ENCODE results near the gene JMY.

Gene JMY

GRCh38 chr5:79301046-79301712 lies 65.2 kb downstream of the JMY start:
- H3K27me3 ChIP-seq (ENCODE audit: insufficient read depth, low read length, poor library complexity): no peaks in the 10 kb centered on the region
- no peak overlapping the region for H2BK5ac ChIP-seq (ENCODE audit: low read length)
- no peak overlapping the region for H3K4ac ChIP-seq (ENCODE audit: low read depth, low read length)
- H3K56ac ChIP-seq (ENCODE audit: low read length): no peak overlapping the region
- no peak overlapping the region for H3K4me2 ChIP-seq (ENCODE audit: low read length)
- no peak overlapping the region for H3K27ac ChIP-seq (ENCODE audit: low read depth, low read length)
- no peaks in the 10 kb centered on the region for H3K36me3 ChIP-seq (ENCODE audit: control insufficient read depth, insufficient read depth, low read length)
- H4K5ac ChIP-seq (ENCODE audit: low read length): no peak overlapping the region
- H2AK5ac ChIP-seq (ENCODE audit: low read length): no peak overlapping the region
- no peaks in the 10 kb centered on the region for H3K4me1 ChIP-seq (ENCODE audit: control insufficient read depth, low read depth, low read length)
- no CpG with 5 or more reads among the region's 4 CpGs for WGBS (ENCODE audit: extremely low coverage, insufficient coverage, low lambda C conversion rate)
- no peak overlapping the region for H3K9ac ChIP-seq (ENCODE audit: low read length)
- H2BK120ac ChIP-seq (ENCODE audit: low read depth, low read length): no peak overlapping the region
- H4K8ac ChIP-seq (ENCODE audit: low read depth, low read length): no peak overlapping the region
- no peaks in the 10 kb centered on the region for H3K79me2 ChIP-seq (ENCODE audit: control insufficient read depth, insufficient read depth, low read length)
- H3K79me1 ChIP-seq (ENCODE audit: low read length): no peaks in the 10 kb centered on the region
- no peak overlapping the region for H3K18ac ChIP-seq (ENCODE audit: low read length)
- no peak overlapping the region for H3K4me3 ChIP-seq (ENCODE audit: low read length)
- DNase-seq: no peak
- no peak overlapping the region for H2BK15ac ChIP-seq (replicated peaks; ENCODE audit: low read depth)
- H3K23ac ChIP-seq (ENCODE audit: low read length): no peak overlapping the region

- Histone ChIP-seq H3K79me2 (ENCODE audit: control insufficient read depth, insufficient read depth, low read length) (no peaks in the 10 kb centered on the region), H4K5ac (ENCODE audit: low read length) (no peak overlapping the region)
These were observed 66.5 kb downstream of the JMY start for GRCh38 chr5:79302454-79302853.

GRCh38 chr5:79305706-79306105 lies 69.8 kb downstream of the JMY start:
- Histone ChIP-seq H3K27me3 (ENCODE audit: insufficient read depth, low read length, poor library complexity) (no peaks in the 10 kb centered on the region), H4K5ac (ENCODE audit: low read length) (no peak overlapping the region), H3K4me3 (ENCODE audit: low read length) (no peak overlapping the region), H3K4ac (ENCODE audit: low read depth, low read length) (no peak overlapping the region), H3K79me2 (ENCODE audit: control insufficient read depth, insufficient read depth, low read length) (no peaks in the 10 kb centered on the region), H3K4me1 (ENCODE audit: control insufficient read depth, low read depth, low read length) (no peaks in the 10 kb centered on the region), H4K8ac (ENCODE audit: low read depth, low read length) (no peak overlapping the region), H3K4me2 (ENCODE audit: low read length) (no peak overlapping the region), H2BK15ac (replicated peaks; ENCODE audit: low read depth) (no peak overlapping the region), H3K56ac (ENCODE audit: low read length) (no peak overlapping the region), H2BK5ac (ENCODE audit: low read length) (no peak overlapping the region), H3K36me3 (ENCODE audit: control insufficient read depth, insufficient read depth, low read length) (no peaks in the 10 kb centered on the region), H3K79me1 (ENCODE audit: low read length) (no peaks in the 10 kb centered on the region), H3K9ac (ENCODE audit: low read length) (no peak overlapping the region), H2BK120ac (ENCODE audit: low read depth, low read length) (no peak overlapping the region), H3K27ac (ENCODE audit: low read depth, low read length) (no peak overlapping the region), H3K23ac (ENCODE audit: low read length) (no peak overlapping the region), H2AK5ac (ENCODE audit: low read length) (no peak overlapping the region), H3K18ac (ENCODE audit: low read length) (no peak overlapping the region)
- WGBS (ENCODE audit: extremely low coverage, insufficient coverage, low lambda C conversion rate): no CpG with 5 or more reads among the region's 1 CpG
- DNase-seq: no peak

More at GRCh38 chr5:79302454-79302853, 66.5 kb downstream of the JMY start:
- Histone ChIP-seq H3K4ac (ENCODE audit: low read depth, low read length) (no peak overlapping the region), H2BK5ac (ENCODE audit: low read length) (no peak overlapping the region), H3K27ac (ENCODE audit: low read depth, low read length) (no peak overlapping the region), H3K18ac (ENCODE audit: low read length) (no peak overlapping the region), H3K4me2 (ENCODE audit: low read length) (no peak overlapping the region), H3K27me3 (ENCODE audit: insufficient read depth, low read length, poor library complexity) (no peaks in the 10 kb centered on the region), H3K23ac (ENCODE audit: low read length) (no peak overlapping the region), H3K36me3 (ENCODE audit: control insufficient read depth, insufficient read depth, low read length) (no peaks in the 10 kb centered on the region), H2BK120ac (ENCODE audit: low read depth, low read length) (no peak overlapping the region), H3K56ac (ENCODE audit: low read length) (no peak overlapping the region), H2AK5ac (ENCODE audit: low read length) (no peak overlapping the region), H3K9ac (ENCODE audit: low read length) (no peak overlapping the region), H2BK15ac (replicated peaks; ENCODE audit: low read depth) (no peak overlapping the region), H3K79me1 (ENCODE audit: low read length) (no peaks in the 10 kb centered on the region), H3K4me1 (ENCODE audit: control insufficient read depth, low read depth, low read length) (no peaks in the 10 kb centered on the region), H3K4me3 (ENCODE audit: low read length) (no peak overlapping the region), H4K8ac (ENCODE audit: low read depth, low read length) (no peak overlapping the region)
- WGBS (ENCODE audit: extremely low coverage, insufficient coverage, low lambda C conversion rate): no CpG with 5 or more reads among the region's 1 CpG
- DNase-seq: no peak

GRCh38 chr5:79318935-79319614 lies 83.1 kb downstream of the JMY start:
- no peak overlapping the region for H2BK15ac ChIP-seq (replicated peaks; ENCODE audit: low read depth)
- no peaks in the 10 kb centered on the region for H3K4me1 ChIP-seq (ENCODE audit: control insufficient read depth, low read depth, low read length)
- H3K56ac ChIP-seq (ENCODE audit: low read length): no peak overlapping the region
- H3K36me3 ChIP-seq (ENCODE audit: control insufficient read depth, insufficient read depth, low read length): no peaks in the 10 kb centered on the region
- no peak overlapping the region for H3K9ac ChIP-seq (ENCODE audit: low read length)
- no peak overlapping the region for H3K23ac ChIP-seq (ENCODE audit: low read length)
- H3K79me2 ChIP-seq (ENCODE audit: control insufficient read depth, insufficient read depth, low read length): no peaks in the 10 kb centered on the region
- WGBS (ENCODE audit: extremely low coverage, insufficient coverage, low lambda C conversion rate): no CpG with 5 or more reads among the region's 3 CpGs
- no peak overlapping the region for H3K4ac ChIP-seq (ENCODE audit: low read depth, low read length)
- no peak overlapping the region for H3K4me3 ChIP-seq (ENCODE audit: low read length)
- no peak overlapping the region for H2AK5ac ChIP-seq (ENCODE audit: low read length)
- H3K27ac ChIP-seq (ENCODE audit: low read depth, low read length): no peak overlapping the region
- no peak overlapping the region for H4K5ac ChIP-seq (ENCODE audit: low read length)
- H3K4me2 ChIP-seq (ENCODE audit: low read length): no peak overlapping the region
- H3K27me3 ChIP-seq (ENCODE audit: insufficient read depth, low read length, poor library complexity): no peaks in the 10 kb centered on the region
- H2BK120ac ChIP-seq (ENCODE audit: low read depth, low read length): no peak overlapping the region
- peak; percentile 46 for DNase-seq
- no peak overlapping the region for H3K18ac ChIP-seq (ENCODE audit: low read length)
- H2BK5ac ChIP-seq (ENCODE audit: low read length): no peak overlapping the region
- H4K8ac ChIP-seq (ENCODE audit: low read depth, low read length): no peak overlapping the region
- H3K79me1 ChIP-seq (ENCODE audit: low read length): no peaks in the 10 kb centered on the region

GRCh38 chr5:79329453-79329852 lies 93.5 kb downstream of the JMY start:
- H3K4me2 ChIP-seq (ENCODE audit: low read length): no peak overlapping the region
- H2BK15ac ChIP-seq (replicated peaks; ENCODE audit: low read depth): no peak overlapping the region
- no peaks in the 10 kb centered on the region for H3K79me1 ChIP-seq (ENCODE audit: low read length)
- H3K23ac ChIP-seq (ENCODE audit: low read length): no peak overlapping the region
- H3K27me3 ChIP-seq (ENCODE audit: insufficient read depth, low read length, poor library complexity): no peaks in the 10 kb centered on the region
- H3K18ac ChIP-seq (ENCODE audit: low read length): no peak overlapping the region
- WGBS (ENCODE audit: extremely low coverage, insufficient coverage, low lambda C conversion rate): no CpG with 5 or more reads among the region's 4 CpGs
- H2AK5ac ChIP-seq (ENCODE audit: low read length): no peak overlapping the region
- no peak overlapping the region for H4K5ac ChIP-seq (ENCODE audit: low read length)
- H3K4ac ChIP-seq (ENCODE audit: low read depth, low read length): no peak overlapping the region
- no peak overlapping the region for H3K4me3 ChIP-seq (ENCODE audit: low read length)
- H3K27ac ChIP-seq (ENCODE audit: low read depth, low read length): no peak overlapping the region
- H3K56ac ChIP-seq (ENCODE audit: low read length): no peak overlapping the region
- H3K36me3 ChIP-seq (ENCODE audit: control insufficient read depth, insufficient read depth, low read length): no peaks in the 10 kb centered on the region
- no peak overlapping the region for H3K9ac ChIP-seq (ENCODE audit: low read length)
- H3K79me2 ChIP-seq (ENCODE audit: control insufficient read depth, insufficient read depth, low read length): no peaks in the 10 kb centered on the region
- H3K4me1 ChIP-seq (ENCODE audit: control insufficient read depth, low read depth, low read length): no peaks in the 10 kb centered on the region
- DNase-seq: no peak
- H4K8ac ChIP-seq (ENCODE audit: low read depth, low read length): no peak overlapping the region
- no peak overlapping the region for H2BK5ac ChIP-seq (ENCODE audit: low read length)
- H2BK120ac ChIP-seq (ENCODE audit: low read depth, low read length): no peak overlapping the region
